Activated B cell treated with CpG ODN at 0.5 μM for 24 hours (primary cell): Measurements from ENCODE around the gene GJA4. TPM values are rescaled to one million over a fixed set of nuclear protein-coding genes. Genes with fewer than 3 reads are reported as not detected.

ENCODE experiments used
- ATAC-seq: fragments of 200-7000 bp; cut with Tn5 transposase; one replicate; pipeline ENCODE4 v1.10.0; 2021; ENCODE audit warnings: low read depth, mild to moderate bottlenecking, moderate library complexity
- CTCF ChIA-PET: fragments of 350-600 bp; sonication (Branson Sonifier 250); formaldehyde crosslinking; loops from one replicate; lab custom pipeline; 2021; ENCODE audit warnings: antibody characterized with exemption; lab: Charles Lee
- POLR2A ChIA-PET: fragments of 350-600 bp; sonication (Branson Sonifier 250); formaldehyde crosslinking; loops from one replicate; lab custom pipeline; 2021; ENCODE audit warnings: antibody characterized with exemption; lab: Charles Lee
- DNase-seq: peaks from one replicate; pipeline ENCODE4 v3.0.0; 2022
- H3K27ac Mint-ChIP-seq: one replicate; pipeline ENCODE4 v1.8.0; 2020; ENCODE audit warnings: mixed read lengths
- H3K27me3 Mint-ChIP-seq: one replicate; pipeline ENCODE4 v1.8.0; 2021; ENCODE audit warnings: mixed read lengths
- H3K36me3 Mint-ChIP-seq: one replicate; pipeline ENCODE4 v1.8.0; 2021; ENCODE audit warnings: low read depth, mixed read lengths
- H3K4me1 Mint-ChIP-seq: one replicate; pipeline ENCODE4 v1.8.0; 2021; ENCODE audit warnings: mixed read lengths
- H3K4me3 Mint-ChIP-seq: one replicate; pipeline ENCODE4 v1.8.0; 2020; ENCODE audit warnings: mild to moderate bottlenecking, mixed read lengths
- H3K9me3 Mint-ChIP-seq: one replicate; pipeline ENCODE4 v1.8.0; 2020; ENCODE audit warnings: mixed read lengths
- CTCF ChIP-seq: fragments of 200-600 bp; IDR thresholded peaks from one replicate; pipeline ENCODE4 v1.8.0; 2022; ENCODE audit warnings: antibody characterized with exemption, mild to moderate bottlenecking
- intact Hi-C: fragments of 100-400 bp; cut with micrococcal nuclease; formaldehyde crosslinking; loops from one replicate; pipeline ENCODE4 v1.15.1; 2024
- total RNA-seq: library from RNA; stranded (reverse); gene quantifications from 2 replicates; pipeline ENCODE4 v1.2.3, GENCODE V29; 2022

GJA4 gene
- total RNA-seq, 1 donor from 2014 or later: not detected

GRCh38 chr1:34785231-34785874 lies 7.4 kb upstream of the GJA4 start:
- intact Hi-C loops: no loop called here
- peaks cover 3% of the 10 kb centered on the region for H3K4me1 Mint-ChIP-seq
- DNase-seq (no peak), ATAC-seq (no peak)
- H3K27me3 Mint-ChIP-seq: peaks cover 46% of the 10 kb centered on the region
- H3K4me3 Mint-ChIP-seq: no peak overlapping the region
- ChIA-PET CTCF (no interaction called here), POLR2A (no interaction called here)
- no peak for TF ChIP-seq CTCF
- H3K27ac Mint-ChIP-seq: no peak overlapping the region
- no peaks in the 10 kb centered on the region for H3K9me3 Mint-ChIP-seq
- H3K36me3 Mint-ChIP-seq: no peaks in the 10 kb centered on the region

GRCh38 chr1:34785875-34786470 lies 6.8 kb upstream of the GJA4 start:
- intact Hi-C loops: loop anchor here (1.0 kb wide), 2 partner anchors 66 to 80 kb away; no protein-coding TSS in a partner anchor
- Mint-ChIP-seq H3K4me1 (peaks cover 3% of the 10 kb centered on the region), H3K4me3 (no peak overlapping the region), H3K27ac (no peak overlapping the region), H3K27me3 (peaks cover 48% of the 10 kb centered on the region), H3K9me3 (no peaks in the 10 kb centered on the region), H3K36me3 (no peaks in the 10 kb centered on the region)
- ChIA-PET CTCF (interaction anchor here (0.7 to 1.2 kb wide), 4 partner anchors 18 to 81 kb away, joined by 3 to 8 read pairs (median 4); no protein-coding TSS in a partner anchor), POLR2A (interaction anchor here (0.9 kb wide), 1 partner anchor 199 kb away, joined by 3 read pairs; the partner anchor contains the start of gene TMEM35B)
- DNase-seq (no peak), ATAC-seq (no peak)
- no peak for TF ChIP-seq CTCF

DNA sequence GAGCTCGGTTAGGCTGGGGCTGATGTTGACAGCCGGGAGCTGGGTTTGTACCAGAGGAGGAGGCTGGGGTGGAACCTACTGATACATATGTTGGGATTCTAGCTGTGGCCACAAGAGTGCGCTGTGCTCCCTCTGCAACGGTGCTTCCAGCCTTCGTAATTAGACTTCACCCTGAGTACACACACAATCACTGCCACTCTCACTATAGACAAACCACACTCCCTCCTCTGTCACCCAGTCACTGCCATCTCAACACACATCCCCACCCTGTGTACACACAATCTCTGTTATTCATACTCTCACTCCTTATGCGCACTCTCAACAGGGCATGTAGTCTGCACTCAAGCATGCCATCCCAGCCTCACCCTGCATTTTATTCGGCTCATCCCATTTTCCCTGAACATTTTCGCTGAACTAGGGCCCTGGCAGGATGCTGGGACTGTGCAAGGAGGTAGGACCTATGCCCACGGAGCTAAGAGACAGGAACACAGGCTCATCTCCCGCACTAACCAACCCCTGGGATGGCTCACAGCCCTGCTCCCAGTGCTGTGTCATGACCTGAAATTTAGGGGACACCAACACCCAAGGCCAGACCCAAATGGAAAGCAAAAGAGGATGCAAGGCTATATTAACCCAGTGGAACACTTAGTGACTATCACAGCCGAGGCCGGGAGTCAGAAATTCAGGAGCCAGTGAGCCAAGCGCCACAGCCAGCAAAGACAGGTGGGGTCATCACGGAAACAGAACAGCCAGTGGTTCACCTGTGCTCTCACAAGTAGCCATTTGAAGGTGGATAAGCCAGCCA lies 6.1 kb upstream of the GJA4 start:
- Mint-ChIP-seq H3K4me1 (peaks cover 7% of the 10 kb centered on the region), H3K27ac (no peak overlapping the region), H3K4me3 (no peak overlapping the region), H3K9me3 (no peaks in the 10 kb centered on the region), H3K36me3 (no peaks in the 10 kb centered on the region), H3K27me3 (peaks cover 52% of the 10 kb centered on the region)
- no peak for DNase-seq
- ChIA-PET CTCF (interaction anchor here (0.7 to 1.5 kb wide), 5 partner anchors 10 to 80 kb away, joined by 3 to 8 read pairs (median 4); no protein-coding TSS in a partner anchor), POLR2A (interaction anchor here (0.9 kb wide), 1 partner anchor 198 kb away, joined by 3 read pairs; the partner anchor contains the start of gene TMEM35B)
- peak; percentile 82 for ATAC-seq
- intact Hi-C loops: loop anchor here (1.0 kb wide), 2 partner anchors 66 to 80 kb away; no protein-coding TSS in a partner anchor
- TF ChIP-seq CTCF: no peak

DNA sequence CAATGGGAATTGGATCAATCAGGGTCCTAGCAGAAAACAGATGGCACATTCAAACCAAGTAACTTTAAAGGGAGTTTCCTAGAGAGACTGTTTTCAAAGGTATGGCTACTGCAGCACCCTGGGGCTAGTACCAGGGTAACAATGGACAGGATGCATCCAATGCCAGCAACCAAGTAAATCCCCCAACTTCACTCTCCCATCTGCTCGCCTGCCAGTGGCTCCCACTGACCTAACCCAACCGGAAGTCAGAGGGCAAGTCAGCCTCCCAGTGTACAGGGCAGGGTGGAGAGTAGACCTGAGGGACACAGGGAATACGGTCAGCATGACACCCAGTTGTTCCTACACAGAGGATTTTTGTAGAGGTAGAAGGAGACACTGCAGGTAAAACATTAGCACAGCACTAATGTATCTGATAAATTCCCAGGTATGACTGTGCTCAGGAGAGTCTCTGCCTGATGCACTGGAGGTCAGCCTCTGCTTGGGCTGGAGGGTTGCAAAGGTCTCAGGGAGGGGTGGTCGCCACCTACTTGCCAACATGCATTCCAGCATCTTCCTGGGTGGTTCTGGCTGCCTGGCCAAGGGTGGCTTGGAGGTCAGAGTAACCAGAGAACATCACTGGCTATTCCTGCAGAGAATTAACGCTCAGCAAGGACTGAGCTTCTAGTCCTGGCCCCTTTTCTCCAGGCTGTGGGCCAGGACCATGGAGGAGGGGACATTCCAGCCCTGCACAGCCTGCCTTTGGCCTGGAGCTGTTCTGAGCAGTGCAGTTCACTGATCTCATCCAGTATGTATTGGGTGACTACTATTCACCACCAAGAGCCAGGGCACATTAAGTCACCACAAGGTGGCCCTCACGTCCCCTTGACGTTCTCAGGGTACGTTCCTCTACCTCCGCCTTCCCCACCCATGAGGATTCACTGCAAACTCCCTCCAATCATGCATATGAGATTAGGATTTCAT lies 5.1 kb upstream of the GJA4 start:
- intact Hi-C loops: no loop called here
- CTCF ChIA-PET: interaction anchor here (1.5 kb wide), 1 partner anchor 9 kb away, joined by 3 read pairs; no protein-coding TSS in a partner anchor
- no peak for DNase-seq
- H3K4me1 Mint-ChIP-seq: peaks cover 17% of the 10 kb centered on the region
- no peak overlapping the region for H3K27ac Mint-ChIP-seq
- peaks cover 53% of the 10 kb centered on the region for H3K27me3 Mint-ChIP-seq
- no peak for ATAC-seq
- no peaks in the 10 kb centered on the region for H3K9me3 Mint-ChIP-seq
- no peak for TF ChIP-seq CTCF
- H3K4me3 Mint-ChIP-seq: no peak overlapping the region
- POLR2A ChIA-PET: no interaction called here
- H3K36me3 Mint-ChIP-seq: no peaks in the 10 kb centered on the region
